ENCODE data around the gene LEF1.

DNA sequence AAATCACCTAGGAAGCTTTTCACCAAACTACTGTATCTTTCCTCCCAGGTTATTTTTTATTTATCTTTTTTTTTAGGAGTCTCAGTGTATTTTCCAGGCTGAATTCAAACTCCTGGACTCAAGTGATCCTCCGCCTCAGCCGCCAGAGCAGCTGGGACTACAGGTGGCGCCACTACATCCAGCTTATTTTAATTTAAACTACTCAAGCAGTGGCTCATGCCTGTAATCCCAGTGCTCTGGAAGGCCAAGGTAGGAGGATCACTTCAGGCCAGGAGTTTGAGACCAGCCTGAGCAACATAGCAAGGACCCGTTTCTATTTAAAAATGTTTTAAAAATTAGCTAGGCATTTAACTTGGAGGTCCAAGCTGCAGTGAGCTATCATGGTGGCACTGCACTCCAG is 37.8 kb downstream of the LEF1 start:
- TF ChIP-seq ELF4 (IDR thresholded peaks at IDR 0.05) (no peak), FOXK2 (IDR thresholded peaks at IDR 0.05) (no peak), PKNOX1 (IDR thresholded peaks at IDR 0.05) (no peak), SP1 (IDR thresholded peaks at IDR 0.05) (no peak), FOXA1 (IDR thresholded peaks at IDR 0.05) (no peak), CTBP1 (IDR thresholded peaks at IDR 0.05; ENCODE audit: borderline replicate concordance) (no peak), FOXM1 (IDR thresholded peaks at IDR 0.05; ENCODE audit: borderline replicate concordance) (no peak), SUZ12 (IDR thresholded peaks at IDR 0.05) (no peak), ZNF384 (IDR thresholded peaks at IDR 0.05) (no peak), LEF1 (IDR thresholded peaks at IDR 0.05; ENCODE audit: borderline replicate concordance) (no peak), BHLHE40 (IDR thresholded peaks at IDR 0.05; ENCODE audit: borderline replicate concordance) (no peak)

Data from HEK293T (cell line).